SK-N-SH (cell line): ENCODE results near the gene UBE2D3.

Experiments used
- EP300 ChIP-seq, 2 experiments: IDR thresholded peaks; 2 replicates each; pipeline versions ENCODE4 v1.4.0 to v1.6.1; 2012; ENCODE audit warnings: borderline replicate concordance in 1 of 2, low read depth in 1 of 2, low read length in 1 of 2
- SMC3 ChIP-seq: IDR thresholded peaks from 2 replicates; pipeline ENCODE4 v1.6.1; 2012; ENCODE audit warnings: low read depth, low read length, improper control_type of control experiment

DNA sequence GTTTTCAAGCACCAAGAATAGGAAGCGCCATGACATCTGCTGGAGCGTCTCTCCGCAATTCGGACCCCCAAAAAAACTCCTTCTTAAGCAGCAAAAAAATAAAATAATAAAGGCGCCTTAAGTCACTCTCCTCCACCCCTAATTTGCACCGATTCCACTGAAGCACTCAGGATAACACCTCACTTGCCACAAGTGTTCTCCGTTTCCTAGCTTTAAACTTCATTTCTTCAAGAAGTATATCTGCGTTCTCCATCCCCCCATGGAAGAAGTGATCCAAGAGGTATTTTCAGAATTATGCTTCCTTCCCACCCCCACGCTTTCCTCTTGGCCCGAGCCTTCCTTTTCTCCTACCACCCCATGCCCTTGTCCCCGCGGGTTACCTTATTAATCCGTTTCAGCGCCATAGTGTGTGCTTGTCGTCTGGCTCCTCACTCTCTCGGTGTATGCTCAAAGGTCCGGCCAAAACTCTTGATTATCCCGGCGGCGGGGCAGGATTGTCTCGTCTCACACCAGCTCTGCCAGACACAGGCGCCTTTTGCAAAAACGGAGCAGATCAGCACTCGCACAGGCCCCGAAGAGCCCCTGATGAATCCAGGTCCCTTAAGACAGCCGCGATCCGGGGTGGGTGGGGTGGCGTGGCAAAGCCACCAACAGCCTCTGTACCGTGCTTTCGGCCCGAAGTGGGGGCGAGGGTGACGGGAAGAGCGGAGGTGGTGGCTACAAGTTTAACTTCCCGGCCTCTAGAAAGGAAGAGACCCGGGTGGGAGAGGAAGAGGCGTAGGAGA lies 1.1 kb downstream of the UBE2D3 start:
- TF ChIP-seq SMC3: no peak
- TF ChIP-seq EP300 (IDR thresholded peaks at IDR 0.05; ENCODE audit: borderline replicate concordance in 1 of 2, low read depth in 1 of 2, low read length in 1 of 2): no peak
